Stimulated activated CD4-positive, alpha-beta T cell treated with anti-CD3 and anti-CD28 coated beads, Interleukin-2, amount 100 ng/mL, for 24 hours (primary cell): ENCODE data around the gene C4A.
"Not testable (repeated sequence)": the region's sequence is repeated elsewhere in the genome, so short reads cannot be mapped to it uniquely, and the experiment has no call there.

Experiments used
- DNase-seq, 2 donors: peaks; one replicate each; pipeline ENCODE4 v3.0.0-alpha.2; 2020

The C4A gene

DNA sequence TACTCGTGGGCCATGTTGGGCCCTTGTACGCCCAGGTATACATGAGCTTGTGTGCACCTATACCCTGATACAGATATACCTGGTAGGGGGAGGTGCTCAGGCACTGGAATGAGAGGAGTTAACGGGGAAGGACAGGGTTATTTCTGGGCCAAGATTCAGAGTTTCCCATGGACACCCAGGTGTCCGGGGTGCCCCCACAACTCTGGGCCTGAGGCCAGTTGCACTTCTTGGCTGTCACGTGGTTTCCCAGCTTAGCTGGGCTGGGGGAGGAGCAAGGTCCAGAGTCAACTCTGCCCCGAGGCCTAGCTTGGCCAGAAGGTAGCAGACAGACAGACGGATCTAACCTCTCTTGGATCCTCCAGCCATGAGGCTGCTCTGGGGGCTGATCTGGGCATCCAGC lies at the start of gene C4A:
C4A (plus strand) TSS at position 314 of the 400 bp plus-strand sequence; CDS start at position 365, 51 bp downstream.
- DNase-seq, result not testable (repeated sequence)

DNA sequence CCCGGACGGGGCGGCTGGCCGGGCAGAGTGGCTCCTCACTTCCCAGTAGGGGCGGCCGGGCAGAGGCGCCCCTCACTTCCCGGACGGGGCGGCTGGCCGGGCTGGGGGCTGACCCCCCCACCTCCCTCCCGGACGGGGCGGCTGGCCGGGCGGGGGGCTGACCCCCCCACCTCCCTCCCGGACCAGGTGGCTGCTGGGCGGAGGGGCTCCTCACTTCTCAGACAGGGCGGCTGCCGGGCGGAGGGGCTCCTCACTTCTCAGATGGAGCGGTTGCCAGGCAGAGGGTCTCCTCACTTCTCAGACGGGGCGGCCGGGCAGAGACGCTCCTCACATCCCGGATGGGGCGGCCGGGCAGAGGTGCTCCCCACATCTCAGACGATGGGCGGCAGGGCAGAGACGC lies 49.7 kb upstream of the C4A start:
- not testable (repeated sequence) for DNase-seq

DNA sequence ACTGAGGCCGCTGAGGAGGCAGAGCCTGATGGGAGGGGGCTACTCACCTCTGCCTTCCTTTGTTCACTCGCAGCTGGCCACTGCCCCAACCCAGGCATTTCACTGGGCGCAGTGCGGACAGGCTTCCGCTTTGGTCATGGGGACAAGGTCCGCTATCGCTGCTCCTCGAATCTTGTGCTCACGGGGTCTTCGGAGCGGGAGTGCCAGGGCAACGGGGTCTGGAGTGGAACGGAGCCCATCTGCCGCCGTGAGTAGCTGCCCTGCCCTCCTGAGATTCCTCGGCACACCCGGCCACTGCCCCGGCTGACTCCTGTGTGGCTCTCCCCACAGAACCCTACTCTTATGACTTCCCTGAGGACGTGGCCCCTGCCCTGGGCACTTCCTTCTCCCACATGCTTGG lies 48.3 kb upstream of the C4A start:
- DNase-seq, result no peak

DNA sequence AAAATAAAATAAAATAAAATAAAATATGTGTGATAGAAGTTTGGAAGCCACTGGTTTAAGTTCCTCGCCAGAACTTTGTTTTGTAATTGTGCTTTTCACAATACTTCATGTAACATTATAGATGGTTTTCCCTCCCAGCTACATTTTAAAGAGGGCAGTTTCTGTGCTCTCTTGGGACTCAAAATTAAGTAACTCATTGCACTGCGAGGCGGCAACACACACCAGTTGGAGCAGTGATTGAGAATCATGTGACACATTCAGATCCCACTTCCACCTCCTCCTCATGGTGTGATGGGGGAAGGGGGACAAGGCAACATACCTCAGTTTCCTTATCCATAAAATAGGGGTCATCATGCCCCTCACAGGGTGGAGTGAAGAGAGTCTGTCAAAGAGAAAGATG lies 46.8 kb upstream of the C4A start:
- DNase-seq, result no peak

DNA sequence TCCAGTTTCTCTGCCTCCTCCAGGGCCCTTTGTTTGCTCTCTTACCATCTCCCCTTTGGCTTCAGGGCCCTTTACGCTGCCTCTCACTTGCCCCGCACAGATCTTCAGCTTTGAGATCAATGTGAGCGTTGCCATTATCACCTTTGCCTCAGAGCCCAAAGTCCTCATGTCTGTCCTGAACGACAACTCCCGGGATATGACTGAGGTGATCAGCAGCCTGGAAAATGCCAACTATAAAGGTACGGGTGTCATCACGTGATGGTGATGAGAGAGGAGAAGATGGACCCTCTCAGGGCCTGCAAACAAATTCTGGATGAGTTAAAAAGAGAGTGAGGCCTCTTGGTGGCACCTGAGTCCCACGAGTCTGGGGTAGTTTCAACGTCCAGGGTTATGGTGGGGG lies 46.0 kb upstream of the C4A start:
- no peak for DNase-seq

DNA sequence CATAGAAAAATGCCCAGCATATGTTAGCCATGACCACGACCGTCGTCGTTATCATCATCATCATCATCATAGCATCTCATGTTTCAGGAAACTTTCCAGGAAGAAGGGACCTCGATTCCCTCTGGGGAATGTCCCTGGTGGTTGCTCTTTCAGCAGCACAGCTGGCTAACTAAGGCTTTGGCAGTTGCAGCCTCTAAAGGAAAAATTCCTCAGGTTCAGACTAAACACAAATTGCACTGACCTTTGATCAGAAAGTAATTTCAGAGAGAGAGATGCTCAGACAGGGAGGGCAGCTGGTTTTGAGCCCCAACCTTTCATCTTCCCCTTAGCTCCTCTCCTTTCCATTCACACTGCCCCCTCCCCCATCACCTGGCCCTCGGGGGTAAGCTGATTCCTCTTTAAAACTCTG lies 41.6 kb upstream of the C4A start:
- no peak for DNase-seq

DNA sequence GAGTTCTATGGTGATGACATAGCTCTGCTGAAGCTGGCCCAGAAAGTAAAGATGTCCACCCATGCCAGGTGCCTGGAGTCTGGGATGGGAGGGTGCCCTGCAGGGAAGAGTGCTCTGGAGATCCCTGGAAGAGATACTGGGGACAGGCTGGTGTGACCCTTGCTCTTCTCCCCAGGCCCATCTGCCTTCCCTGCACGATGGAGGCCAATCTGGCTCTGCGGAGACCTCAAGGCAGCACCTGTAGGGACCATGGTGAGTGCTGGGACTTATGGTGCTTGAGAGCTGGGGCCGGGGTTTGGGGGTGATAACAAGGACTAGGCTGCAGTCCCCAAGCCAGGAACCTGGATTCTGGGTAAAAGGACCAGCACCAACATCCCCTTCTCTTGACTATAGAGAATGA lies 38.1 kb upstream of the C4A start:
- DNase-seq, result no peak

DNA sequence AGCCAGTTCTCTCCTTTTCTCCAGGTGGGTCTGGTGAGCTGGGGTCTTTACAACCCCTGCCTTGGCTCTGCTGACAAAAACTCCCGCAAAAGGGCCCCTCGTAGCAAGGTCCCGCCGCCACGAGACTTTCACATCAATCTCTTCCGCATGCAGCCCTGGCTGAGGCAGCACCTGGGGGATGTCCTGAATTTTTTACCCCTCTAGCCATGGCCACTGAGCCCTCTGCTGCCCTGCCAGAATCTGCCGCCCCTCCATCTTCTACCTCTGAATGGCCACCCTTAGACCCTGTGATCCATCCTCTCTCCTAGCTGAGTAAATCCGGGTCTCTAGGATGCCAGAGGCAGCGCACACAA lies 36.7 kb upstream of the C4A start:
- no peak for DNase-seq

DNA sequence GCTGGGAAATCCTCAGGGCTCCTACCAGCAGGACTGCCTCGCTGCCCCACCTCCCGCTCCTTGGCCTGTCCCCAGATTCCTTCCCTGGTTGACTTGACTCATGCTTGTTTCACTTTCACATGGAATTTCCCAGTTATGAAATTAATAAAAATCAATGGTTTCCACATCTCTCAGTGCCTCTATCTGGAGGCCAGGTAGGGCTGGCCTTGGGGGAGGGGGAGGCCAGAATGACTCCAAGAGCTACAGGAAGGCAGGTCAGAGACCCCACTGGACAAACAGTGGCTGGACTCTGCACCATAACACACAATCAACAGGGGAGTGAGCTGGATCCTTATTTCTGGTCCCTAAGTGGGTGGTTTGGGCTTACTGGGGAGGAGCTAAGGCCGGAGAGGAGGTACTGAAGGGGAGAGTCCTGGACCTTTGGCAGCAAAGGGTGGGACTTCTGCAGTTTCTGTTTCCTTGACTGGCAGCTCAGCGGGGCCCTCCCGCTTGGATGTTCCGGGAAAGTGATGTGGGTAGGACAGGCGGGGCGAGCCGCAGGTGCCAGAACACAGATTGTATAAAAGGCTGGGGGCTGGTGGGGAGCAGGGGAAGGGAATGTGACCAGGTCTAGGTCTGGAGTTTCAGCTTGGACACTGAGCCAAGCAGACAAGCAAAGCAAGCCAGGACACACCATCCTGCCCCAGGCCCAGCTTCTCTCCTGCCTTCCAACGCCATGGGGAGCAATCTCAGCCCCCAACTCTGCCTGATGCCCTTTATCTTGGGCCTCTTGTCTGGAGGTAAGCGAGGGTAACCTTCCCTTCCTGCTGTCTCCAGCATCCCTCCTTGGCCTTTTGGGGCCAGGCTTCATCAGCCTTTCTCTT lies 36.1 kb upstream of the C4A start, which contains the start of gene CFB:
CFB (plus strand) TSS at position 589 of the 863 bp plus-strand sequence; CDS start at position 716, 127 bp downstream.
- DNase-seq, result no peak

DNA sequence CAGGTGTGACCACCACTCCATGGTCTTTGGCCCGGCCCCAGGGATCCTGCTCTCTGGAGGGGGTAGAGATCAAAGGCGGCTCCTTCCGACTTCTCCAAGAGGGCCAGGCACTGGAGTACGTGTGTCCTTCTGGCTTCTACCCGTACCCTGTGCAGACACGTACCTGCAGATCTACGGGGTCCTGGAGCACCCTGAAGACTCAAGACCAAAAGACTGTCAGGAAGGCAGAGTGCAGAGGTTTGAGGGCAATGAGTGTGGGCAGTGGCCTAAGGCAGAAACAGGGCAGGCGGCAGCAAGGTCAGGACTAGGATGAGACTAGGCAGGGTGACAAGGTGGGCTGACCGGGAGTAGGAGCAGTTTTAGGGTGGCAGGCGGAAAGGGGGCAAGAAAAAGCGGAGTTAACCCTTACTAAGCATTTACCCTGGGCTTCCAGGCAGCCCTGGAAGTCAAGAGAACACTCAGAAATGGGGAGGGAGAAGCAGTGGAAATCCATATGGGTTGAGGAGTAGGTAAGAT lies 35.4 kb upstream of the C4A start:
- DNase-seq, result no peak

DNA sequence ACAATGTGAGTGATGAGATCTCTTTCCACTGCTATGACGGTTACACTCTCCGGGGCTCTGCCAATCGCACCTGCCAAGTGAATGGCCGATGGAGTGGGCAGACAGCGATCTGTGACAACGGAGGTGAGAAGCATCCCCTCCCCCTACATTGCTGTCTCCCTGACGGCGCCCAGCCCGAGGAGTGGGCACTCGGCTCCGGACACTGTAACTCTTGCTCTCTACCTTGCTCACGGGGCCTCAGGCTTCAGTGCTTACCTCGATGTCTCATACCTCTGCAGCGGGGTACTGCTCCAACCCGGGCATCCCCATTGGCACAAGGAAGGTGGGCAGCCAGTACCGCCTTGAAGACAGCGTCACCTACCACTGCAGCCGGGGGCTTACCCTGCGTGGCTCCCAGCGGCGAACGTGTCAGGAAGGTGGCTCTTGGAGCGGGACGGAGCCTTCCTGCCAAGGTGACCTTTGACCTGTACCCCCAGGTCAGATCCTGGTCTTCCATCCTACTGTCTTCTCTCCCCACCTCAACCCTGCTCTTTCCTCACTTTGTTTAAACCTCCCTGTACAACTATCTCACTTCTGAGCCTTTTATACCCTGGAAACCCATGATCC lies 34.7 kb upstream of the C4A start:
- DNase-seq, result no peak

DNA sequence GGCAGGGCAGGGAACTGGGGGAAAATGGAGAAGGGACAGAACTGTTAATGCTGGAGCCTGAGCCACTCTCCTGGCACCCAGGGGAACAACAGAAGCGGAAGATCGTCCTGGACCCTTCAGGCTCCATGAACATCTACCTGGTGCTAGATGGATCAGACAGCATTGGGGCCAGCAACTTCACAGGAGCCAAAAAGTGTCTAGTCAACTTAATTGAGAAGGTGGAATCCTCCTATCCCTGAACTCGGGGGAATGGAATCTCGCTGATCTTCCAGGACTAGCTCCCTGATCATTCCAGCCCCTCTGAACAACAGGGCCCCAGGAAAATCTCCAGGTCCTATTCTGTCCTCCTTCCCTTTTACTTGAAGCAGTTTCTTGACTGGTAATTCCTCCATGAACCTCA lies 34.0 kb upstream of the C4A start:
- no peak for DNase-seq

DNA sequence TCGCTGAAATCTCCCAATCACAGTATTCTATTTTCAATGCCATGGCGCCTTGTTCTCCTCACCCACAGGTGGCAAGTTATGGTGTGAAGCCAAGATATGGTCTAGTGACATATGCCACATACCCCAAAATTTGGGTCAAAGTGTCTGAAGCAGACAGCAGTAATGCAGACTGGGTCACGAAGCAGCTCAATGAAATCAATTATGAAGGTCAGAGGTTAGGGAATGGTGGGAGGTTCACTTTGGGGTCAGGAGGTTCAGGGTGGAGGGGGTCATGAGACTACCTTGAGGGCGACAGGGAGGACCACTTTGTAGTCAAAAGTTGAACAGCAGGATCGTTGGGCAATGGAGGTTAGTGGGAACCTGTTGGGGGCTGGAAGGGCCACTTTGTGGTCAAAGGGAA lies 33.6 kb upstream of the C4A start:
- no peak for DNase-seq

DNA sequence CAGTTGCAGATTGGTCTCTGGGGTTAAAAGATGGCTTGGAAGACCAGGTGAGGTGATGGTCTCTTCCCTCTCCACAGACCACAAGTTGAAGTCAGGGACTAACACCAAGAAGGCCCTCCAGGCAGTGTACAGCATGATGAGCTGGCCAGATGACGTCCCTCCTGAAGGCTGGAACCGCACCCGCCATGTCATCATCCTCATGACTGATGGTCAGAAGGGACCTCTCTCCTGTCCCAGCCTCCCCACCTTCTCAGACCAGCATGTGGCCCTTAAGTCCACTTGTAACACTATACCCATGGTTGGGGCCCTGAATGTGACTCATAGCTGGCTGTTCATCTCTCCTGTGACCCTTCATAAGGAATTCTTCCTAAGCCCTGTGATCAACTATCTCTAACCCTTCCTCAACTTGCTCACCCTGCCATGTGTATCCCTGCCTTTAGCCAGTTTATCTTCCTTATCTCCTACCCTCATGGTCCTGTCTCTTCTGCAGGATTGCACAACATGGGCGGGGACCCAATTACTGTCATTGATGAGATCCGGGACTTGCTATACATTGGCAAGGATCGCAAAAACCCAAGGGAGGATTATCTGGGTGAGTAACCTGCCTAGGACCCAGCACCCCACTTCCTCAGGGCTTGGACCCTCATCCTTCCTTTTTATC lies 33.0 kb upstream of the C4A start:
- DNase-seq, result no peak

DNA sequence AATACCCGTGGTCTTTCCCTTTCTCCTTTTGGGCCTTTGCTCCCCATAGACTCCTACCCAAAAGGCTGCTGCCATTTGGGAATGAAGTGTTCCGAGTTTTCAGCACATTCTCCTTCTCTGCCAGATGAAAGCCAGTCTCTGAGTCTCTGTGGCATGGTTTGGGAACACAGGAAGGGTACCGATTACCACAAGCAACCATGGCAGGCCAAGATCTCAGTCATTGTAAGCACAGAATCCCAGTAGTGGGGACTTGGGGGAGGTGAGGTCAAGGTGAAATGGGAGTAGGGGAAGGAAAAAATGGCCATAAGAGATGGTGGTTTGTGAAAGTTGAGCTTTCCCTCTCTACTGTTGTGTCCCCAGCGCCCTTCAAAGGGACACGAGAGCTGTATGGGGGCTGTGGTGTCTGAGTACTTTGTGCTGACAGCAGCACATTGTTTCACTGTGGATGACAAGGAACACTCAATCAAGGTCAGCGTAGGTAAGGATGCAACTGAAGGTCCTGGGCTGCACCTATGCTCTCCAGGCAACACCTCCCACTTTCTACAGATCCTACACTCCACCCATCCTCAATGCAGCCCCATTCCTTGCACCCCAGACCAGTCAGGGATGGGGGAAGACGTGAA lies 31.8 kb upstream of the C4A start:
- DNase-seq, result no peak

DNA sequence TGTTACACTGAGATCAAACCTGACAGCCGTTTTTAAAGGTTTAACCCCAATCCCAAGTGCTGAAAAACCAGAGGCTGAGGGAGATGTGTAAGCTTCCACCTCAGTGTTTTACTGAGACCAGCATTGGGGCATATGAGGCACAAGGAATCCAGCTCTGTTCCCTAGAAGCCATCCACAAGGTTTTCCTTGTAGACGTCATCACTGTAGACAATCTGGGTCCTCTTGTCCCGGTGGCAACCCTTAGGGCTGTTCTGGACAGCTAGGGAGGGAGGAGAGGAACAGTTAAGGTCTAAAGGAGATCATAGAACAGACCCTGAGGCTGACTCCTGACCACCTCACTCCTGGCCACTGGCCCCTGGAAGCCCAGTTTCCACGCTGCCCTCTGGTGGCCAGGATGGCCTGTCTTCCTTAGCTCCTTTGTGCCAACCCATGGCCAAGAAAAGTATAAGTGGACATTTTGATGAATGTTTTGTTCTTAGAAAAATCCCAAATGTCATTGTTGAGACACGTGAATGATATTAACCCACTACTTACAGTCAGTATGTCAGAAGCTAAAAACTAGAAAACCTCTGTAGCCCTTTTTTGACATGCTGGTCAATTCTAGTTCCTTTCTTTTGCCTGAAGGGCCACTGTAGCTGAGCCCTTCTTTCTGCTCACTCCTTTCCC lies 29.6 kb upstream of the C4A start:
- peak; percentile 50 to 54 for DNase-seq

DNA sequence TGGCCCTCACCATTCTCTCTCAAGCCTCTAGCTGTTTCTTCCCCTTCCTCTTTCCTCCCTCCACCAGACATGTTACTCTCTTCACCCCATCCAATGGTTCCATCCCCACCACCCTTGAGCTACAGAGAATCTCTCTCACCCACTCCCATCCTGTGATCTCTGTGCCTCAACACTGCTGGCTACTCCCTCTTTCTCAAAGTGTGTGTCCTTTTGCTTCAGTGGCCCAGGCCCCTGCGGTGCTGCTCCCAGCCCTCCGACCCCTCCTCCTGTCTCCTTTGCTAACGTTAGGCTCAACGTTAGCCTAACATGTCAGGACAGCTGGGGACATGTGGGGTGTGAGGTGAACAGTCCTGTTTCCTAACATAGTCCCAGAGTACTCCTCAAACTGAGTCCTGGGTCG lies 29.0 kb upstream of the C4A start:
- DNase-seq, result no peak

DNA sequence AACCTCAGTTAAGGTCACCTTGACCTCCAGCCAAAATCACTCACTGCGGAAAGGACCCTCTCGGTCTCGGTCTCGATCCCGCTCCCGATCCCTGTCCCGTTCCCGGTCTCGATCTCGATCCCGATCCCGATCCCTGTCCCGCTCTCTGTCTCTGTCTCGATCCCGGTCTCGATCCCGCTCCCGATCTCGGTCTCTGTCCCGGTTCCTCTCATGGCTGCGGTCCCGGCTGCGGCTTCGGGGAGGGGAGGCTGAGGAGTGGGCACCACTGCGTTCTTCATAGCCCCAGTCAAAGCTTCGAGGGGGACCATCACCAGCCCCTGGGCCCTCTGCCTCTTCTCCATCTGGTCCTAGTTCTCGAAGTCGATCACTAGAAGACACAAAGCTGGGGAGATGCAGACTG lies 27.3 kb upstream of the C4A start:
- no peak for DNase-seq

DNA sequence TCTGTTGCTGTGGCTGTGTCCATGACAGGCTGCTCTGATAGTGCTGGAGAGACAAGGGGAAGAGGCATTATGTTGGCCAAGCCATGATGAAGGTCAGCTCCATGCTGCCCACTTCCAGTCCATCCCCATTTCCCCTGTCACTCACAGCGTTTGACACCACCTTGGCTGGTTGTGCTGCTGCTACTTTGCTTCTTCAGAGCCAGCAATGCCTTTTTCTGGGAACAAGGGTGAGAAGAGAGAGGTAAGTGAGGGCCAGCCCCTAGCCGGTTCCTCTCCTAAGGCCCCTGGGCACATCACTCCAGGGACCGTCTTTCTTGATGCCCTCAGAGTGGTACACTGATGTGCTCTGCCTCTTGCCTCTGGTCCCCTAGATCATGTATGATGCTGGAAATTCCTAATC lies 25.1 kb upstream of the C4A start:
- no peak for DNase-seq

DNA sequence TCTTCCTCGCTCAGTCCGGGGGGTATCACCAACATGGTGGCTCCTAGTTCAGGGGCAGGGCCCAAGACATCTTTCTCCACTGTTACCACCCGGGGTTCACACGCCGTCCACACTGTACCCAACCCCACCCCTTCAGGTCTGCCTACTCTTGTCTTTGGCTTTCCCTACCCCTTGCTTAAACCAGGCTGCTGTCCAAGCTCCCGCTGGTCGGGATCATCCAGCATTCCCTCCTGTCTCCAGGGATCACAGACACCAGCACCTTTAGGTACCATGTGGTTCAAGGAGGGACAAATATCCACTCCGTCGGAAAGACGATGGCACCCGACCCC lies 23.5 kb upstream of the C4A start:
- no peak for DNase-seq

DNA sequence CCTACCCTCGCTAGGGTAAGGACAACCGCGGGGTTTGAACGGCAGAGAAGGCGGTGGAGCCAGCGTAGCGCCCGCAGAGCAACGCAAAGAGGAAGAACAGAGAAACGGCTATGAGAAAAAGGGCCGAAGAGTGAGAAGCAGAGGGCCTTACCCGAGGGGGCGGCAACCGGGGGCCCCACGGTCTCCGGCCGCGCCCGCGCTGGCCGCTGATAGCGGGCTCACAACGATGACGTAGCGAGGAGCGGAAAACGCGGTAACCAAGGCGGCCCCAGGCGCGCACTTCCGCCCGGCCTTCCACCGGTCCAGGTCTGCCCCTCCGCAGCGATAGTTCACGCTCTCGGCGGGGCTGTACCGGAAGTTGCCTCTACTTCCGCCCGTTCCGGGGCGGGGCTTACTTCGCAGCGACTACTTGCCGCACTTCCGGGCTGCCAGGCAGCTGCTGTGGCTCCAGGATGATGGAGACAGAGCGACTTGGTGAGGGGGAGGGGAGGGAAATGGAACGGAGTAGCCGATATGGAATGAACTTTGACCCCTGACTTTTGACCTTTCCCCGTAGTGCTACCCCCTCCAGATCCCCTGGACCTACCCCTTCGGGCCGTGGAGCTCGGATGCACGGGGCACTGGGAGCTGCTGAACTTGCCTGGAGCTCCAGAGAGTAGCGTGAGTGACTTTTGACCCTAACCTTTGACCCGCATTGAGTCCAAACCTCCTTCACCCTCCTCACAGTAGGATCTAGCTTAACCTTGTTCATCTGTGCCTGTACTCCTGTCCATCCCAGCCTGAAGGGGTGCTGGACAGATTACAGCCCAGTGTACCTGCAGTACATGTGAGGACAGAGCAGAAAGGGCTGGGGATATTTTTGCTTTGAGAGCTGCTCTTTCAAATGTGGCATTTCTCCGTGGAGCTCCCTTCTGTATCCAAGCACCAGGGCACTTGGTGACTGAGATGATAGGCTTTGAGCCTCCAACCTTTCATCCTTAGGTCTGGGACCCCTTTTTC lies 22.8 kb upstream of the C4A start, which contains the start of the genes NELFE and SKIC2:
NELFE (minus strand) TSS at position 231 of the 999 bp plus-strand sequence. CDS start 525 bp downstream, outside the sequence.
SKIC2 (plus strand) TSS at position 435 of the 999 bp plus-strand sequence; CDS start at position 453, 18 bp downstream.
- DNase-seq, result peak; percentile 98
